BLaER1 (cell line): ENCODE data around the gene MAP1B.

ENCODE experiments used
- H3K27ac ChIP-seq: shearing (Covaris generic); formaldehyde crosslinking; 2 replicates; pipeline ENCODE4 v1.8.1; 2022
- H3K27me3 ChIP-seq: shearing (Covaris generic); formaldehyde crosslinking; 2 replicates; pipeline ENCODE4 v1.8.1; 2022
- H3K36me3 ChIP-seq: shearing (Covaris generic); formaldehyde crosslinking; 2 replicates; pipeline ENCODE4 v1.8.1; 2022
- H3K4me1 ChIP-seq: shearing (Covaris generic); formaldehyde crosslinking; 2 replicates; pipeline ENCODE4 v1.8.1; 2022
- H3K4me2 ChIP-seq: shearing (Covaris generic); formaldehyde crosslinking; 2 replicates; pipeline ENCODE4 v1.8.1; 2022
- H3K4me3 ChIP-seq: shearing (Covaris generic); formaldehyde crosslinking; 2 replicates; pipeline ENCODE4 v1.8.1; 2022
- H3K9ac ChIP-seq: shearing (Covaris generic); formaldehyde crosslinking; 2 replicates; pipeline ENCODE4 v1.8.1; 2022
- H3K9me3 ChIP-seq: shearing (Covaris generic); formaldehyde crosslinking; 2 replicates; pipeline ENCODE4 v1.8.1; 2022
- H4K20me1 ChIP-seq: shearing (Covaris generic); formaldehyde crosslinking; 2 replicates; pipeline ENCODE4 v1.8.1; 2022
- Cebpa-rat ChIP-seq: shearing (Covaris generic); IDR thresholded peaks from 2 replicates; pipeline ENCODE4 v1.8.1; 2022

Gene MAP1B

GRCh38 chr5:72241346-72242003, 134.2 kb downstream of the MAP1B start:
- H3K27me3 ChIP-seq: no peaks in the 10 kb centered on the region
- H3K4me3 ChIP-seq: no peak overlapping the region
- H3K4me1 ChIP-seq: peaks cover 5% of the 10 kb centered on the region; the same call in 1 of the 2 replicates
- no peaks in the 10 kb centered on the region; the same call in 1 of the 2 replicates for H4K20me1 ChIP-seq
- H3K27ac ChIP-seq: no peak overlapping the region
- H3K9me3 ChIP-seq: no peaks in the 10 kb centered on the region
- H3K36me3 ChIP-seq: peaks cover 33% of the 10 kb centered on the region
- TF ChIP-seq Cebpa-rat: no peak
- H3K9ac ChIP-seq: no peak overlapping the region
- no peak overlapping the region for H3K4me2 ChIP-seq

GRCh38 chr5:72242796-72243475, 135.7 kb downstream of the MAP1B start:
- Histone ChIP-seq H3K4me1 (peaks cover 18% of the 10 kb centered on the region), H3K27ac (no peak overlapping the region), H3K4me2 (no peak overlapping the region), H3K4me3 (no peak overlapping the region), H3K9ac (no peak overlapping the region), H3K9me3 (no peaks in the 10 kb centered on the region), H3K27me3 (no peaks in the 10 kb centered on the region), H4K20me1 (no peaks in the 10 kb centered on the region; the same call in 1 of the 2 replicates), H3K36me3 (peaks cover 18% of the 10 kb centered on the region)
- TF ChIP-seq Cebpa-rat: no peak

- H3K27ac ChIP-seq: no peak overlapping the region
- peaks cover 18% of the 10 kb centered on the region for H3K4me1 ChIP-seq
- TF ChIP-seq Cebpa-rat: no peak
- no peak overlapping the region for H3K4me2 ChIP-seq
- peaks cover 13% of the 10 kb centered on the region; the same call in 1 of the 2 replicates for H3K36me3 ChIP-seq
- H3K27me3 ChIP-seq: no peaks in the 10 kb centered on the region
- no peak overlapping the region for H3K4me3 ChIP-seq
- no peaks in the 10 kb centered on the region; the same call in 1 of the 2 replicates for H4K20me1 ChIP-seq
- no peaks in the 10 kb centered on the region for H3K9me3 ChIP-seq
- H3K9ac ChIP-seq: no peak overlapping the region
Observed at GRCh38 chr5:72243706-72244105, 136.4 kb downstream of the MAP1B start.

- H4K20me1 ChIP-seq: no peaks in the 10 kb centered on the region; the same call in 1 of the 2 replicates
- H3K27me3 ChIP-seq: no peaks in the 10 kb centered on the region
- no peaks in the 10 kb centered on the region for H3K9me3 ChIP-seq
- peaks cover 18% of the 10 kb centered on the region for H3K4me1 ChIP-seq
- H3K4me3 ChIP-seq: no peak overlapping the region
- TF ChIP-seq Cebpa-rat: no peak
- no peak overlapping the region for H3K9ac ChIP-seq
- no peak overlapping the region for H3K27ac ChIP-seq
- no peak overlapping the region for H3K4me2 ChIP-seq
- peaks cover 11% of the 10 kb centered on the region; the same call in 1 of the 2 replicates for H3K36me3 ChIP-seq
Observed at GRCh38 chr5:72244862-72245371, 137.6 kb downstream of the MAP1B start.

- Histone ChIP-seq H3K27me3 (no peaks in the 10 kb centered on the region), H3K4me1 (peaks cover 18% of the 10 kb centered on the region), H3K4me2 (no peak overlapping the region), H3K9me3 (no peaks in the 10 kb centered on the region), H3K9ac (no peak overlapping the region), H3K36me3 (peaks cover 11% of the 10 kb centered on the region), H3K27ac (no peak overlapping the region), H3K4me3 (no peak overlapping the region), H4K20me1 (no peaks in the 10 kb centered on the region; the same call in 1 of the 2 replicates)
- TF ChIP-seq Cebpa-rat: no peak
Observed at GRCh38 chr5:72245546-72245945, 138.3 kb downstream of the MAP1B start.

GRCh38 chr5:72245951-72246532, 138.8 kb downstream of the MAP1B start:
- peaks cover 18% of the 10 kb centered on the region for H3K4me1 ChIP-seq
- no peak for TF ChIP-seq Cebpa-rat
- no peak overlapping the region for H3K4me2 ChIP-seq
- no peak overlapping the region for H3K27ac ChIP-seq
- H3K27me3 ChIP-seq: no peaks in the 10 kb centered on the region
- peaks cover under 1% of the 10 kb centered on the region; the same call in 1 of the 2 replicates for H4K20me1 ChIP-seq
- H3K9me3 ChIP-seq: no peaks in the 10 kb centered on the region
- H3K4me3 ChIP-seq: no peak overlapping the region
- peaks cover 11% of the 10 kb centered on the region for H3K36me3 ChIP-seq
- no peak overlapping the region for H3K9ac ChIP-seq

- H3K4me3 ChIP-seq: no peak overlapping the region
- no peaks in the 10 kb centered on the region for H3K27me3 ChIP-seq
- peak overlapping the region; percentile 25; the same call in 1 of the 2 replicates for H3K4me2 ChIP-seq
- no peak for TF ChIP-seq Cebpa-rat
- H3K9me3 ChIP-seq: no peaks in the 10 kb centered on the region
- peaks cover 18% of the 10 kb centered on the region for H3K4me1 ChIP-seq
- no peak overlapping the region for H3K27ac ChIP-seq
- H3K9ac ChIP-seq: no peak overlapping the region
- peaks cover 10% of the 10 kb centered on the region for H3K36me3 ChIP-seq
- peaks cover 9% of the 10 kb centered on the region; the same call in 1 of the 2 replicates for H4K20me1 ChIP-seq
Observed at GRCh38 chr5:72246954-72247442, 139.7 kb downstream of the MAP1B start.

- Histone ChIP-seq H3K4me2 (no peak overlapping the region), H3K27me3 (no peaks in the 10 kb centered on the region), H3K36me3 (peaks cover 15% of the 10 kb centered on the region), H3K9ac (no peak overlapping the region), H3K27ac (no peak overlapping the region), H3K4me1 (peaks cover 18% of the 10 kb centered on the region), H3K9me3 (no peaks in the 10 kb centered on the region), H3K4me3 (no peak overlapping the region), H4K20me1 (peaks cover 9% of the 10 kb centered on the region; the same call in 1 of the 2 replicates)
- TF ChIP-seq Cebpa-rat: no peak
Observed at GRCh38 chr5:72248410-72248981, 141.2 kb downstream of the MAP1B start.

GRCh38 chr5:72251386-72251785, 144.1 kb downstream of the MAP1B start:
- no peaks in the 10 kb centered on the region for H3K9me3 ChIP-seq

More at GRCh38 chr5:72251386-72251785, 144.1 kb downstream of the MAP1B start:
- no peak overlapping the region for H3K4me3 ChIP-seq
- TF ChIP-seq Cebpa-rat: no peak
- H3K9ac ChIP-seq: no peak overlapping the region
- no peak overlapping the region for H3K27ac ChIP-seq
- peaks cover 16% of the 10 kb centered on the region for H3K36me3 ChIP-seq
- no peak overlapping the region for H3K4me2 ChIP-seq
- H3K4me1 ChIP-seq: peaks cover 14% of the 10 kb centered on the region
- peaks cover 9% of the 10 kb centered on the region; the same call in 1 of the 2 replicates for H4K20me1 ChIP-seq
- H3K27me3 ChIP-seq: no peaks in the 10 kb centered on the region
